Stromal cell of bone marrow (primary cell): ENCODE results near the gene SCML2.
A peak's percentile ranks its signal among the peaks of the same experiment; 100 is the strongest.
"Not testable (repeated sequence)": the region's sequence is repeated elsewhere in the genome, so short reads cannot be mapped to it uniquely, and the experiment has no call there.

Source experiments
- DNase-seq: peaks from one replicate; pipeline ENCODE4 v3.0.0-alpha.2; 2012; ENCODE audit warnings: low read depth

Gene SCML2

GRCh38 chrX:18354369-18355223, at the start of gene SCML2:
SCML2 (minus strand) TSS chrX:18354688; CDS start chrX:18334071, 20,617 bp downstream.
- DNase-seq, result no peak

GRCh38 chrX:18401848-18402213, 47.3 kb upstream of the SCML2 start:
- no peak for DNase-seq

DNA sequence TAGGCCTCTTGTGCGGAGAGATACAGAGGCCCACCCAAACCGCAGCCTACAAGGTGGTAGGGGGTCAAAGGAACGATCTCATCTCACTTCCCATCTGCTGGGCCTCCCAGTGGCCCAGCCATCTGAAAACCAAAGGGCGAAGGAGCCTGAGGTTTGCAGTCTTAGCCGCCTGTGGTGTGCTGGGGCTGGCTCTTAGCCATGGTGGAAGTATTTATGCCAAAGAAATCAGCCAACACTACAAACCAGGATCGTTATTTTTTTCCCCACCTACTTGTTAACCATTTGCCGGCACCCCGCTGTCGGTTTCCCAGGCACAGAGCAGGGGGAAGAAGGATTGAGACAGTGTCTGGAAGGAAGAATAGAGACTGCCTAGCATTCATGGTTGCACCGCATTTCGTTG, 40.0 kb upstream of the SCML2 start:
- DNase-seq, result no peak

GRCh38 chrX:18390941-18391538, 36.6 kb upstream of the SCML2 start:
- peak; percentile 15 for DNase-seq

GRCh38 chrX:18389966-18390365, 35.5 kb upstream of the SCML2 start:
- no peak for DNase-seq

DNA sequence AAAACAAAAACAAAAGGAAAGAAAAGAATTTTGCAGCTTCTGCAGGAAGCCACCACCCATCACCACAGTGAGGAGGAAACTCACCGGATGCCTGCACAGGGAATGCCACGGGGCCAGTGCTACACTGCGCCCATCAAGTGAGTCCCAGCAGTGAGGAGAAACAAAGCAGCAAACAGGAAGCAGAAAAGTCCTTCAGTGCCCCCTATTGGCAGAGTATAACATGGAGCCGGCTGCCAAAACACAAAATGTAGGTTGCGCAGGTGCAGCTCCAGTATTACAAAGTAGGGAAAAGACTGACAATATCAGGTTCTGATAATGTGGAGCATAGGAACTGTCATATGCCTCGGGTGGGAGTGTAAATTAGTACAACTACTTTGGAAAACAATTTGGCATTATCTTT, 23.3 kb upstream of the SCML2 start:
- DNase-seq, result no peak

DNA sequence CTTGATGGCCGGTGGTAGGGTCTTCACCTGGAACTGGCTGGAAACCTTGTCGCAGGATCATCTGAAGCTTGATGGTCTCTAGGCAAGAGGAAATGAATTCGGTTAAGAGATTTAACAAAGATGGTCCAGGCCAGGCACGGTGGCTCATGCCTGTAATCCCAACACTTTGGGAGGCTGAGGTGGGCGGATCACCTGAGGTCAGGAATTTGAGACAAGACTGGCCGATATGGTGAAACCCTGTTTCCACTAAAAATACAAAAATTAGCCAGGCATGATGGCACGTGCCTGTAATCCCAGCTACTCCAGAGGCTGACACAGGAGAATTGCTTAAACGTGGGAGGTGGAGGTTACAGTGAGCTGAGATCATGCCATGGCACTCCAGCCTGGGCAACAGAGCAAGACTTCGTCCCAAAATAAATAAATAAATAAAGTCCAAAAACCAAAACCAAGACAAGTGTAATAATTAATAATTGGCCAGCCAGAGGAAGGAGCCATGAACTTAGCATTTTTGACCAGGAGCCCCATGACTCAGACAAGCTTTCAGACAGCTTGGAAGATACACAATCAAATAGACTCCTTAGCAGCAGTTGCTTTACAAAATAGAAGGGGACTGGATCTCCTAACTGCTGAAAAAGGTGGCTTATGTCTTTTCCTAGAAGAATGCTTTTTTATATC, 20.8 kb upstream of the SCML2 start:
- not testable (repeated sequence) for DNase-seq

GRCh38 chrX:18369096-18369495, 14.6 kb upstream of the SCML2 start:
- DNase-seq, result not testable (repeated sequence)

GRCh38 chrX:18368402-18368801, 13.9 kb upstream of the SCML2 start:
- no peak for DNase-seq

DNA sequence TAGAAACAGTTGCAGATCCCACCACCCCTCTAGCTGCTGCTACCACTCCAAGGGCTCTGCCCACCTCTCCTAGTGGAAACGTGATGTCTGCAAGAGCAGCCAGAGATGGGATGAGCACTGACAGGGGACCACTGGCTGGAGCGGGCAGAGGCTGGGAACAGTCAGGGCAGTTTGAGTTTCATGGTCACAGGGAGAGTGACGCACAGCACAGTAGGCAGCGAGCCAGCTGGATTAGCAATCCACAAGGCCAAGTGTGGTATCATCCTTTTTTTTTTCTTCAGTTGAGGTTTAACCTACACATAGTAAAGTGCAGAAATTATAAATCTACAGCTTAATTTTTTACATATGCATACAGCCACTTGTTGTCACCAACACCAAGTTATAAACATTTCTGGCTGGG, 6.4 kb upstream of the SCML2 start:
- no peak for DNase-seq

GRCh38 chrX:18353931-18354368, 538 bp downstream of the SCML2 start:
- no peak for DNase-seq

GRCh38 chrX:18351784-18352183, 2.7 kb downstream of the SCML2 start:
- no peak for DNase-seq

GRCh38 chrX:18348047-18348446, 6.4 kb downstream of the SCML2 start:
- no peak for DNase-seq

DNA sequence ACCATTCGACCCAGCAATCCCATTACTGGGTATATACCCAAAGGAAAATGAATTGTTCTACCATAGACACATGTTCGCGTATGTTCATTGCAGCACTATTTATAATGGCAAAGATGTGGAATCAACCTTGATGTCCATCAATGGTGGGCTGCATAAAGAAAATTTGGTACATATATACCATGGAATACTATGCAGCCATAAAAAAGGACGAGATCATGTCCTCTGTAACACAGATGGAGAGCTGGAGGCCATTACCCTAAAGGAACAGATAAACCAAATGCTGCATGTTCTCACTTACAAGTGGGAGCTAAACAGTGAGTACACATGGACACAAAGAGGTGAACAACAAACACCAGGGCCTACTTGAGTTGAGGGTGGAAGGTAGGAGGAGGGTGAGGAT, 45.1 kb downstream of the SCML2 start:
- no peak for DNase-seq

- no peak for DNase-seq
These were observed 57.2 kb downstream of the SCML2 start for GRCh38 chrX:18297251-18297650.

GRCh38 chrX:18294893-18295292, 59.6 kb downstream of the SCML2 start:
- DNase-seq, result no peak

- DNase-seq, result no peak
These were observed 63.4 kb downstream of the SCML2 start for GRCh38 chrX:18291006-18291545.

DNA sequence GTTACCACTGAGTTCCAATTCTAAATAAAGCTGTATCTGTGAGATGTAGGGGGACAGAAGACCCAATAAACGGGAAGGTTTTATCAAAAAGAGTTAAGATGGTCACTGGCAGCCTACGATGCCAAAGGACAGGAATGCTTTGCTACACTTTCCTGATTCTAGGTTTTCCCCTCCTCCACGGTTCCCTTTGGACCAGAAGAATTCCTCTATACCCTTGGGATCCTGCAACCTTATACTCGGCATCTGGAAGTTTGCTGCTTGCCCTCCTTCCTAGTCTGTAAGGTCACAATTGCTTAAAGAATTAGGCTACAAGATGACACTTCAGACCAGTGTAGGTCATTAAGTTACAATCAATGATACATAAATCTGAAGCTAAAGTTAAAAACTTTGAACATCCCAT, 64.3 kb downstream of the SCML2 start:
- DNase-seq, result no peak

DNA sequence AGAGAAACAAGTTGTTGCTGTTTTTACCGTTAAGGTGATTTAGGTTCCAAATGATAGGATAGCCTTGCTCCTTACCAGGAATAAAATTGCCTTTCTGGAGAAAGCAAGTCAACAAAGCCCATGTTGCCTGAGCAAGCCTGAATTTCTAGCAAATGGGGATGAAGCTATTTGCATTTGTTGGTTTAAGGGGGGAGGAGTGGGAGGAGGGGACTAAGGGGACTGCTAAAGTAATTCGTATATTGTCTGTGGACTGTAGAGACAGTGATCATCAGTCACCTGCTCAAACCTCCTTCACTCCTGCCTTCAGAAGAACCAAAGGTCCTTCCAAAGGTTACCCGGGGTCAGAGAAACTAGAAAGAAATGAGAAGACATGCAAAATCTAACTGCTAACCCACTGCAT, 65.8 kb downstream of the SCML2 start:
- no peak for DNase-seq

DNA sequence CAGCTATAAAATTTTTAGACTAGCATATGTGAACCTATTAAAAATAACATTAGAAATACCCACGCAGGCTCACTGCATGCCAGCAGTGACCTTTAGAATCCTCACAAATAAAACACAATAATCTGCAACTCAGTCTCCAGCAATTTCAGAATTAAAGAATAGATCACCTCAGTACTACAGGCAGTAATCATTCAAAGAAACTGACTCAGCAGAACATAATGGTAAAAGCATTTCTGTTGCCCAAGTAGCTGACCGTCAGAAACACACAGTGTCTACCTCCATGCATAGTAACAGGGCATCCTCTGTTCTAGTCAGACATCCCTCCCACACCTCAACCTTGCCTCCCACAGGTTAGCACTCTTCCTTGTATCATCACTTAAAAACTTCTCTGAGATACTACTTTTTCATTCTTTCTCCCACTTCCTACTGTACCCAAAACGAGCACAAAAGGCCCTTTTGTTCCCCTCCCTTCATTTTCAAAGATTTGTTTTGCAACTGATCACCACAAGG, 68.1 kb downstream of the SCML2 start:
- no peak for DNase-seq

- no peak for DNase-seq
These were observed 76.0 kb downstream of the SCML2 start for GRCh38 chrX:18278449-18278848.

DNA sequence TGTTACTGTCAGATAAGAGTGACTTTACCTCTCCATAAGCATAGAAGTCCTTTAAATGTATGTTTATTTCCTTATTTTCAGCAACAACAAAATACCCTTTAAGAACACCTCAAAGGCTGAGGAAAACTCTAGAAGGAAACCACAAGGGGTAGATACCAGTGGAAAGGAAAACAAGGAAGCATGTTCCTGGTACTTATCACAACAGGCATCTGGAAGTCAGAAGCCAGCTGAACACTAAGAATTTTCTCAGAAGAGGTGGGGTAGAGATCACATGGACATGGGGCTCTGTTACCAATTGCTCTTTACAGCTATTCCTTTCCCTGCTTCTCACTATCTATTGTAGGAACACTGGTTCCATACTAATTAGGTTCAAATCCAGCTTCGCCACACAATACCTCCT, 82.3 kb downstream of the SCML2 start:
- no peak for DNase-seq

GRCh38 chrX:18271725-18272124, 82.8 kb downstream of the SCML2 start:
- no peak for DNase-seq
